Activated naive CD4-positive, alpha-beta T cell treated with Interleukin-2 at 50 U/mL for 16 hours (primary cell): Measurements from ENCODE around the gene PTPRN2.
"Not testable (repeated sequence)": the region's sequence is repeated elsewhere in the genome, so short reads cannot be mapped to it uniquely, and the experiment has no call there.

Experiments used
- DNase-seq: peaks from one replicate; pipeline ENCODE4 v3.0.0-alpha.2; 2020

PTPRN2 gene

DNA sequence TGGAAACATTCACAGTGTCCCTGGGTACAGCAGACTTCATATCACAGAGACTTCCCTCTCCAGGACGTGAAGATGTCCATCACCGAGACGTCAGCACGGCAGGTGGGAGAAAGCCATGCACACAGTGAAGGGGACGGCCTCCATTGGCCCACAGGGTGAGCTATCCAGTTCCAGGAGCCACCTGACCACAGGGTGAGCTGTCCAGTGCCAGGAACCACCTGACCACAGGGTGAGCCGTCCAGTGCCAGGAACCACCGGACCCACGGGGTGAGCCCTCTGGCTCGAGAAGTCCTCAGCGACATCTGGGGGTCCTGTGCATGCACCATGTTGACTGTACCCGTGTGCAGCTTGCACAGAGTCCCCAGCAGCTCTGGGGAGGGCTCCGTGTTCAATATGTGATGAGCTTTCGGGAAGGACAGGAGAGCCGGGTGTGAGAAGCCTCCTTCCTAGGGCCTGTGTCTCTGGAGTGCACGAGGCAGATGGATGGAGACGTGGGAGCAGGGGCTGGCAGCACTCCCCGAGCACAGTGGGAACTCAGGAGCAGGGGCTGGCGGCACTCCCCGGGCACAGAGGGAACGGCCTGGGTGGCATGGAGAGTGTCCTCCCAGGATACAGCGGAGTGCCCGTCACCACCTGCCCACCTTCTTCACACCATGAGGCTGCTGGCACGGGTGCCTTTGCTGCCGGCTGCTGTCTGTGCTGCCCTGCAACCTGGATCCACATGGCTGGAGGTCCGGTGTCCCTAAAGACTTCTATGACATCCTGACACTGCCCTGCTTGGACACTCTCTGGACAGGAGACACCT is 634.6 kb downstream of the PTPRN2 start:
- DNase-seq, result no peak

DNA sequence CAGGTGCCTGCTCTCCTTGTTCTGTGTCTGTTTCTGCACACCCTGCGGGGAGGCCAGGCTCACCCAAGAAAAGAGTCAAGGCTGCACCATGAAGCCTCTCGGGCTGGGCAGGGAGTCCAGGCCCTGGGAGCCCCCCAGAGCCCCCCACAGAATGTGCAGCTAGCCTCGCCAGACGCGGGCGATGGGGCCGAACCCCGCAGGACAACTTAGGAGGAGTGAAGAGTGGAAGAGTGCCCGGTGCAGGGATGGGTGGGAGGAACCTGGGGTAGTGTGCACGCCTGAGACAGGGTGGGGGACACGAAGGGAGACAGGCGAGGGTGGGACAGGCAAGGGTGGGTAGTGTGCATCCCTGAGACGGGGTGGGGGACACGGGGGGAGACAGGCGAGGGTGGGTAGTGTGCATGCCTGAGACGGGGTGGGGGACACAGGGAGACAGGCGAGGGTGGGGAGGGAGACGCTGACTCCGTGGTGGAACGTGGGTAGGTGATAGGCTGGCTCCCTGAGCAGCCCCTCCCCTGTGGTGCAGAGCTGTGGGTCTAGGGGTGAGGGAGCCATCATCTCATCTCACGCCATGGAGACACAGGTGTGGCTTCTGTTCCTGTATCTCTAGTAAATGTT is 635.5 kb downstream of the PTPRN2 start:
- no peak for DNase-seq

DNA sequence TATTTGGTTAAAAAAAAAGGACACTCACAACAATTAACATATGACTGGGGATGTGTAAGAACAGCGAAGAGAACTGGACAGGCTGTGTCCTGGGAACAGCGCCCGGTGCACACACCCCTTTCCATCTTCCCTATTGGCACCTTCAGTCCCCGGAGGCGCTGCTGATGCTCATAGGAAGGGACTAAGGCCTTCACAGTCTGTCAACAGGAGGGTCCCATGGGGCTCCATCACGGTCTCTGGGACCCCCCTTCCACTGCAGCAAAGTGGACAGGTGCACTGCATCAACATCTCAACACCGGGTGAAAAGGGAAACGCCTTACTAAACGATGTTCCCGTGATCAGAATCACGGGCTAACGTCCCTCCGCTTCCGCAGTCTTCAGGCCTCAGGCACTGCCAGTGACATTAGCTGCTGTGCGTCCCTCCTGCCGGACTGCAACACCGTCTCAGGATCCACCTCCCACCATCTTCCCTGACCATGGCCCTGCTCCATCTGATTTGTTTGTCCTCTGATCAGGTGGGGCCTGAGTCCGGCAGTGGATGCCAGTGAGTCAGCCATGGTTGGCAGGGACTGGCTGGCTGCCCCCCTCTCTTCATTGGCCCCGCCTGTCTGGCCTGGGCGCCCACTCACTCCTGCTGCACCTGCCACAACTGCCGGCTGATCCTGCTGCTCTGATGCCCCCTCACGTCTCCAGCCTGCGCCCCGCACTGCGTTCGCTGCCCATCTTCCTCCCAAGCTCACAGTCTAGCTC is 636.1 kb downstream of the PTPRN2 start:
- no peak for DNase-seq

DNA sequence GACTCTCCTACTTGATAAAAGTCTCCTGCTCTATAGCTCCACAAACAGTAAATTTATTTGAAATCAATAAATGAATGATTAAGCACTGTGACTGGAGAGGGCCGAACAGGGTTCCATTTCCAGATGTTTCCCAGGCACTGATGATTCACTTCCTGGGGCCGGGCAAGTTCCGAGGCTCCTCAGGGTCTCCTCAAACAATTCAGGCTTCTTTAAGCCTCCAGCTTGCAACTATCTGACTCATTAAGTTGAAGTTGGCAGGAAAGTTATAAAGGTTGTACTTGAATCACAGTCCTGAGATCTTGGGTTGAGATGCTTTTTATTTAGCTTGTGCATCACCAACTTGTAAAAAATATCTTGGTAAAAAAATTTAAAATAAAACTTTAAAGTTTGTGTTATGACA is 637.9 kb downstream of the PTPRN2 start:
- DNase-seq, result no peak

DNA sequence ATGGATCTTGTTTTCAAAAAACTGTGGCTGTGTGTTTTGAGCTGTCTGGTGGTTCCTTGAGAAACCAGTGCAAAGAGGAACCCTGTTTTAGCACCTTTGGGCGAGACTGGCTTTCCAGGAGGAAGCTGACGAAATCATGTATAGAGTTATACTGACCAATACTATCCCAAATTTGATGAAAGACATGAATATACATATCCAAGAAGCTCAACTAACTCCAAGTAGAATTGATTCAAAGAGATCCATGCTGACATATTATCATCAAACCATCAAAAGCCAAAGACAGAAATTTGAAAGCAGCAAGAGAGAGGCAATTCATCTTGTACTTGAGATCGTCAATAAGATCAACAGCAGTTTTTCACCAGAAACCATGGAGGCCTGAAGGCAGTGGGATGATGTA is 640.1 kb downstream of the PTPRN2 start:
- DNase-seq, result no peak

DNA sequence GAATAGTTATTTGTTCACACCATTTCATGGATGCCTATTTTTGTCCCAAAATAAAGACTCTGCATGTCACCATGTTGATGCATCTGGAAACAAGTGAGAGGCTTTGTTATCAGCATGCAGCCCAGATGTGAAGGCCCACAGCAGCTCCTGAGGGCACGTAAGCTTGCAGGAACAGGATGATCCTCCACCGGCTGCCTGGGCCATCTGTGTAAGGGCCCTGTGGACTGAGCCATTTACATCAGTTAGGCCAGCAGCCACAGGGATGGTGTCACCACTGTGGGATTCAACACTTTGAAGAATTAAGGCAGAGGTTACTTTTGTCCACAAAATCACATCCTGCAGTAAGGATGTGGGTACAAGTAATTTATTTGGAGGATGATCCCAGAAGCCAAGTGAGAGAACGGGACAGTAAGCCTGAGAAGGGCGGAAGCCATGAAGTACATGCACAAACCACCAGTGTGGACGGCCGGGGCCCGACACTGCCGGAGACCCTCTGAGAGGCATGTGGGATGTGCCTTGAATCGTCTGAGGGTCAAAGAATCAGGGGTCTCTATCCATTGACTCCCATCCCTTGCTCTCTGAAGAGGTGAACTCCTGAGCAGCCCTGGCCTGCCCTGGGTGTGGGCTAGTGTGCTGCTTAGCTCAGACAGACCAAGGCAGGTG is 641.1 kb downstream of the PTPRN2 start:
- DNase-seq, result no peak

DNA sequence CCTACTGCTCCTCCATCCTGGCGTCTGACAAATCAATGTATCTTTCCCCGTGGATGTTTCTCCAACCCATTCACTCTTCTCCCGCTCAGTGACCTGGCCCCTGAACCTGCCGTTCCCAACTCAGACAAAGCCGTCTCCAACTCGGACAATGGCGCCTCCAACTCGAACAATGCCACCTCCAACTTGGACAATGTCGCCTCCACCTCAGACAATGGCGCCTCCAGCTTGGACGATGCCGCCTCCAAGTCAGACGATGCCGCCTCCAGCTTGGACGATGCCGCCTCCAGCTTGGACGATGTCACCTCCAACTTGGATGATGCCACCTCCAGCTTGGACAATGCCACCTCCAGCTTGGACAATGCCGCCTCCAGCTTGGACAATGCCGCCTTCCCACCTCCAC is 642.2 kb downstream of the PTPRN2 start:
- DNase-seq, result no peak

DNA sequence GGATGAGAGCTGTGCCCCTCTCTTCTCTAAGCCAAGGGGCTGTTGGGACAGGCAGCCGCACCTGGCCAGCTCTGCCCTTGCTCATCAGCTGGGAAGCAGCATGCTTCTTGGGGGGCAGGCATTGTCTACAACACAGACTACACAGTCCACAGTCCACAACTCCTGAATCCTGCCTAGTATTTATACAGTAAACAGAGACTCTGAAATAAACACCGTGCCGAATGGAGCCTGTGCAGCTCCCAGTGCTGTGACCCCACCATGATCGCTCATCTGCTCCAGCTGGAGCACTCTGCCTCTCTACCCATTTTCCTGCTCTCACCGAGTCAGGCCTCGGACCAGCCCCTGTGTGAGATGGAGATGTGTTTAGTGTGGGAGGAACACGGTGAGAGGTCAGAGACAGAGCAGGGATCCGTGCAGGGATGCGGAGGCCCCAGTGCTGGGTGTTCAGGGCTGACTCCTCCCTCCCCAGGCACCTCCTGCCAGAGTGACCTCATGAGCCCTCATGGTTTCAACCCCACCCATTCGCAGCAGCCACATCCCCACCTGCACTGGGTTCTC is 642.8 kb downstream of the PTPRN2 start:
- DNase-seq, result no peak

DNA sequence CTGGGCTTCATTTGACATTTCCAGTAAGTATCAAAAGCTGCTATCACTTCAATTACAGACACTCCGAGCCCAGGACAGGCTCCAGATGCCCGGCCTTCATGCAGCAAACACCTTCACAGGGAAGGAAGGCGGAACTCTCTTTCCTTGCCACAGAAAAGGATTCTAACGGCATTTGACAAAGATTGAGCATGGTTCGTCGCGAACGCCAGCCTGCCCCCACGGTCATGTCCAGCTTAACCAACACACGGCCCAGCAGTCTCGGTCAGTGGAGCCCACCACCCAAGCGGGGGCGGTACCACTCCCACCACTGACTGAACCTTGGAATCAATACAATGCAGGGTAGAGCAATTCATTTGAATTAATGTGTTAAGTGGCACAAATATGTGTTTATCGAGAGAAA is 643.6 kb downstream of the PTPRN2 start:
- no peak for DNase-seq

DNA sequence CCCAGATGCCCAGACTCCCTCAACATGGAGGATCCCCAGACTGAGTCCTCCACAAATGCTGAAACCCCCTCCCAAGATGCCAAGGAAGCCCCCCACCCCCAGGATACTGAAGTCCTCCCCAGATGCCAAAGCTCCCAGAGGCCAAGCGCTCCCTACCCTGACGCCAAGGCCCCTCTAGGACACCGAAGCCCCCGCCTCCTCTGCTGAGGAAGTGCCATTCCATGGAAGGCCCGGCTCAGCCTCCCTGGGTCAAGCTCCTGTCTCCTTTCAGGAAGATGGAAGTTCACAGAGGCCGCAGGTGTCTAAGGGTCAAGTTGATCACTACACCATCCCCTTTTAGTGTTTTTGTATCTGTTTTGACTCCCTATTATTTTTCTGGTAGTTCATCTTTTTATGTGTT is 644.1 kb downstream of the PTPRN2 start:
- no peak for DNase-seq

DNA sequence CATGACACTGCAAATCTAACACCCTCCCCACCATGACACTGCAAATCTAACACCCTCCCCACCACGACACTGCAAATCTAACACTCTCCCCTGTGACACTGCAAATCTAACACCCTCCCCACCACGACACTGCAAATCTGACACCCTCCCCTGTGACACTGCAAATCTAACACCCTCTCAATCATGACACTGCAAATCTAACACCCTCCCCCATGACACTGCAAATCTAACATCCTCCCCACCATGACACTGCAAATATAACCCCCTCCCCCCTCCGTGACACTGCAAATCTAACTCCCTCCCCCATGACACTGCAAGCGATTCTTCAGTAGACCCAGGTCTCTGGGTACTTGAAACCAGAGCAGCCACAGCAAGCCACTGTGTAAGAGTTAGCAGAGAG is 646.4 kb downstream of the PTPRN2 start:
- DNase-seq, result no peak

DNA sequence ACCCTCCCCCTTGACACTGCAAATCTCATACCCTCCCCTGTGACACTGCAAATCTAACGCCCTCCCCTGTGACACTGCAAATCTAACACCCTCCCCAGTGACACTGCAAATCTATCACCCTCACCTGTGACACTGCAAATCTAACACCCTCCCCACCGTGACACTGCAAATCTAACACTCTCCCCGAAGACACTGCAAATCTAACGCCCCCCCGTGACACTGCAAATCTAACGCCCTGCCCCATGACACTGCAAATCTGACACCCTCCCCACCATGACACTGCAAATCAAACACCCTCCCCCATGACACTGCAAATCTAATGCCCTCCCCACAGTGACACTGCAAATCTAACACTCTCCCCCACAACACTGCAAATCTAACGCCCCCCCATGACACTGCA is 647.1 kb downstream of the PTPRN2 start:
- no peak for DNase-seq

DNA sequence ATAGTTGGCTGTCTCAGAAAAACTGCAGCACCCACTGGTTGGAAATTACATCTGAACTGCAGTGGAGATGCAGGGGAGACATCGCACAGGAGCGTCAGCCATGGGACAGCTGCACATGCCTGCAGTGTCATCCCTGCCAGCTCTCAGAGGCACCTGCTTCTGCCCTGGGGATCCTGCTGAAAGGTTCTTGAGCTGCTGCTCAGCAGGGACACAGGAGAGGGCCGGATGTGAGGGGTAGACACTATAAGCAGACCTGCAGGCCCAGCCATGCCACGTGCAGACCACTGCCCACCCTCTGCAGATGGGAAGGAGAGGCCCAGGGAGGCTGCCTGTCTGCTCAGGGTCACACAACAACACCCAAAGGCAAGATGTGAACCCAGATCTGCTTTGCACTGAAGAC is 649.4 kb downstream of the PTPRN2 start:
- DNase-seq, result no peak

DNA sequence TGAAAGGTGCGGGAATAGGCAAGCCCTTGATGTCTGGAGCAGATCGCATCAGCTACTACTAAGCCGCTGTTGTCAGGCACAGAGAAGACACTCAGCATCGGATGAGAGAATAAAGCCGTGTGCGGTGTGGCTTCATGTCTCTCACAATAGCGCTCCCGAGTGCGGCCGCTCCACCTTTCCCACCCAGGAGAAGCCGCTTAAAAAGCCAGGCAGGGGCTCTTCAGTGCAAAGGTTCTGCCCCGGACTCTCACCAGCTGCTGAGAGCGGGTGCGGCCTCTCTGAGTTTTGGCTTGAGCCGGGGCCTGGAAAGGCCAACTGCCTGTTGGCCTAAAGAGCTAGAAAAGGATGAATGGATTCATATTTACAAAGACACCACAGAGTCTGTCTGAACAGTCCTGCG is 650.2 kb downstream of the PTPRN2 start:
- DNase-seq, result no peak

DNA sequence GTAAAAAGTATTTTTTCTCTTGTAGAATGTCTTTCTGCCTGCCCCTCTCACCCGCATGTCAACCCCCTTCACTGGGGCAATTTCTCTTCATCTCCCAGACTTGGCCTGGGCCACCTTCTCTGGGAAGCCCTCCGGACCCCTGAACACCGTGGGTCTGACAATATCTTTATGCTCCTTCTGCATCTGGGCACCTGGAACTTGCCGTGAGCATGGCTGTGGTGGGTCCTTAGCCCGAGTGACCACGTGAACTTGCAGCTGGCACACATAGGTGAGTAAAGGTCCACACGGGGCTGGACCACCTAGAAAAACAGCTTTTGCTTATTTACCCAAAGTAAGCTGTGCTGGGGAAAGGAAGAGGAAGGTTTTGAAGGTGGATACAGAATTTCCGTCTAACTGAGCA is 650.6 kb downstream of the PTPRN2 start:
- no peak for DNase-seq

DNA sequence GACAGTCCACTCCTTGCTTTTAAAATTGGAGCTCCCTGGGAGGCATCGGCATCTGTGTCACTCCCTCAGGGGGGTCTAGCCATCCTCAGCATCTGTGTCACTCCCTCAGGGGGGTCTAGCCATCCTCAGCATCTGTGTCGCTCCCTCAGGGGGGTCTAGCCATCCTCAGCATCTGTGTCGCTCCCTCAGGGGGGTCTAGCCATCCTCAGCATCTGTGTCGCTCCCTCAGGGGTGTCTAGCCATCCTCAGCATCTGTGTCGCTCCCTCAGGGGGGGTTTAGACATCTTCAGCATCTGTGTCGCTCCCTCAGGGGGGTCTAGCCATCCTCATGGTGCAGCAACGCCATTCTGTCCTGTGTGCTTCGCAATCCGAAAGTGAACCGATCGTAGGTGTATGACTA is 651.9 kb downstream of the PTPRN2 start:
- DNase-seq, result not testable (repeated sequence)

DNA sequence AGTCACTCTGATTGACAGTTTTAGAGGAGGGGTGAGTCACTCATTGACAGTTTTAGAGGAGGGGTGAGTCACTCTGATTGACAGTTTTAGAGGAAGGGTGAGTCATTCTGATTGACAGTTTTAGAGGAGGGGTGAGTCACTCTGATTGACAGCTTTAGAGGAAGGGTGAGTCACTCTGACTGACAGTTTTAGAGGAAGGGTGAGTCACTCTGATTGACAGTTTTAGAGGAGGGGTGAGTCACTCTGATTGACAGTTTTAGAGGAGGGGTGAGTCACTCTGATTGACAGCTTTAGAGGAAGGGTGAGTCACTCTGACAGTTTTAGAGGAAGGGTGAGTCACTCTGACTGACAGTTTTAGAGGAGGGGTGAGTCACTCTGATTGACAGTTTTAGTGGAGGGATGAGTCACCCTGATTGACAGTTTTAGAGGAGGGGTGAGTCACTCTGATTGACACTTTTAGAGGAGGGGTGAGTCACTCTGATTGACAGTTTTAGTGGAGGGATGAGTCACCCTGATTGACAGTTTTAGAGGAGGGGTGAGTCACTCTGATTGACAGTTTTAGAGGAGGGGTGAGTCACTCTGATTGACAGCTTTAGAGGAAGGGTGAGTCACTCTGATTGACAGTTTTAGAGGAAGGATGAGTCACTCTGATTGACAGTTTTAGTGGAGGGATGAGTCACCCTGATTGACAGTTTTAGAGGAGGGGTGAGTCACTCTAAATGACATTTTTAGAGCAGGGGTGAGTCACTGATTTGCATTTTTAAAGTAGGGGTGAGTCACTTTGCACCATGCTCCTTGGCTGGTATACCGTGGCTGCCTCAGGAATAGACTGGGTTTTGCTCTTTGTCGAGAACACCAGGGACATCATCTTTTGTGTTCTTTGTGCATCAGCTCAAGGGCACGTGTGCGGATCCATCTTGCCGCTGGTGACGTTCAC is 654.1 kb downstream of the PTPRN2 start:
- DNase-seq, result not testable (repeated sequence)

DNA sequence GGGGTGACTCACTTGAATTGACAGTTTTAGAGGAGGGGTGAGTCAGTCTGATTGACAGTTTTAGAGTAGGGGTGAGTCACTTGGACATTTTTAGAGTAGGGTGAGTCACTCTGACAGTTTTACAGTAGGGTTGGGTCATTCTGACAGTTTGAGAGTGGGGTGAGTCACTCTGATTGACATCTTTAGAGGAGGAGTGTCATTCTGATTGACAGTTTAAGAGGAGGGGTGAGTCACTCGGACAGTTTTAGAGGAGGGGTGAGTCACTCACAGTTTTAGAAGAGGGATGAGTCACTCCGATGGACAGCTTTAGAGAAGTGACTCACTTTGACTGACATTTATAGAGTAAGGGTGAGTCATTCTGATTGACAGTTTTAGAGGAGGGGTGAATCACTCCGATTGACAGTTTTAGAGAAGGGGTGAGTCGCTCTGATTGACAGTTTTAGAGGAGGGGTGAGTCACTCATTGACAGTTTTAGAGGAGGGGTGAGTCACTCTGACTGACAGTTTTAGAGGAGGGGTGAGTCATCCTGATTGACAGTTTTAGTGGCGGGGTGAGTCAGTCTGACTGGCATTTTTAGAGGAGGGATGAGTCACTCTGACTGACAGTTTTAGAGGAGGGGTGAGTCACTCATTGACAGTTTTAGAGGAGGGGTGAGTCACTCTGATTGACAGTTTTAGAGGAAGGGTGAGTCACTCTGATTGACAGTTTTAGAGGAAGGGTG is 655.0 kb downstream of the PTPRN2 start:
- DNase-seq, result no peak

DNA sequence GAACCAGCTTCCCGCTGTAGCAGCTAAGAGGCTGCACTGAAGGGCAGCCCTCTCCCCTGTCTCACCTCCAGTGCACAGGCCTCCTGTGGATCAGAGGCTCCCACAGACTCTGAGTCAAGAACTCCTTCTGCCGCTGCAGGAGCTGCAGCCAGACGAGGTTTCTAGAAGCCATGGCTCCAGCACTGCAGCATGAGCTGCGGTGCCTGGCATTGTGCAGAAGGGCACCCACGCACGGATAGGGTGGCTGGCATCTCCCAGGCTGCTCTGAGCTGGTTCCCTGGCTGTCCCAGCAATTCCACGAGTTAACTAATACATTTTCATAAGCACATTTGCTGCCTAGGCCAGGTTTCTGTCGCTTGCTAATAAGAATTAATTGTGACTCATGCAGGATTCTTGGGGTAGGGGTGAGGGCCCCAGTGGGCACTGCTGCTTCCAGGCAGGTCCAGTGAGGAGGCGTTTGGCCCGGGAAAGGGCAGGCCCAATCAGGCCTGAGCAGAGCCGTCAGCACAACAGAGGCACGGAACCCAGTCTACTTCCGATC is 656.6 kb downstream of the PTPRN2 start:
- DNase-seq, result no peak

DNA sequence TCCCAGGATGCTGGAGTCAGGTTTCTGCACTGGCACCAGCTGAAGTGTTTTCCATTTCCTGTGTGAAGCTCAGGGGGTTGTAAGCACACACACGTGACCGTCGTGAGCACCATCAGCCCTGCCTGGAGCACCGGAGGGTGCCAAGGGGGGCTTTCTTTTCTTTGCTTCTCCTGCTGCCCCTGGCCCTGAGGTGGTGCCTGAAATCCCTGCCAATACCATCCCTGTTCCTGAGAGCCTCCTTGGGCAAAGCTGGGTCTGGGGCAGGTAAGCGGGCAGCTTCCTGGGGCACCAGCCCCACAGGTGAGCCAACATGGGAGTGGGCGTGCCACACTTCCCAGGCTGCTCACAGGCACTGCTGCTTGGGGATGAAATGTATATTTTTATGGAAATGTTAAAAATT is 657.2 kb downstream of the PTPRN2 start:
- DNase-seq, result no peak

DNA sequence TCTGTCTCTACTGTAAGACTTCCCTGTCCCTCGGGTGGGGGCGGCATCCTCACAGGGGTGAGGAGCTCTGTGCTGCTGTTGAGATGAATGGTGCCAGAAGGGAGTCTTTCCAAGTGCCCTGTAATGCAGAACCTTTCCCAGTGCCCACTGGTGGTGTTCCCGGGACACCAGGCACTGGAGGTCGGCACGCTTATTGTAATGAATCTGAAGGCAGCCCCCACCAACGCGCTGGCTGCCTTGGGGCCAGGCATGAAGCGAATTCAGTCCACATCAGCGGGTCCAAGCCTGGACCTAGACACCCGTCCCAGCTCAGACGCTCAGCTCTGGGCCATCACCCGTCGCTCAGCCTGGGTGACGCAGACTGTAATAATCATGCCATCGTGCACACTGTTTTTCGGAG is 658.0 kb downstream of the PTPRN2 start:
- no peak for DNase-seq
